ENCODE measurements around the gene TRIP12. TPM values are rescaled to one million over a fixed set of nuclear protein-coding genes. Genes with fewer than 3 reads are reported as not detected.

The TRIP12 gene
- total and polyA plus RNA-seq, 2 of the 8 experiments (the other 6 are each of a cell fraction or from before 2014, with no cell fraction given): 23.1 to 174 TPM

GRCh38 chr2:229802785-229803184 lies 119.0 kb downstream of the TRIP12 start (continued):
- TF ChIP-seq, protein P1, sequence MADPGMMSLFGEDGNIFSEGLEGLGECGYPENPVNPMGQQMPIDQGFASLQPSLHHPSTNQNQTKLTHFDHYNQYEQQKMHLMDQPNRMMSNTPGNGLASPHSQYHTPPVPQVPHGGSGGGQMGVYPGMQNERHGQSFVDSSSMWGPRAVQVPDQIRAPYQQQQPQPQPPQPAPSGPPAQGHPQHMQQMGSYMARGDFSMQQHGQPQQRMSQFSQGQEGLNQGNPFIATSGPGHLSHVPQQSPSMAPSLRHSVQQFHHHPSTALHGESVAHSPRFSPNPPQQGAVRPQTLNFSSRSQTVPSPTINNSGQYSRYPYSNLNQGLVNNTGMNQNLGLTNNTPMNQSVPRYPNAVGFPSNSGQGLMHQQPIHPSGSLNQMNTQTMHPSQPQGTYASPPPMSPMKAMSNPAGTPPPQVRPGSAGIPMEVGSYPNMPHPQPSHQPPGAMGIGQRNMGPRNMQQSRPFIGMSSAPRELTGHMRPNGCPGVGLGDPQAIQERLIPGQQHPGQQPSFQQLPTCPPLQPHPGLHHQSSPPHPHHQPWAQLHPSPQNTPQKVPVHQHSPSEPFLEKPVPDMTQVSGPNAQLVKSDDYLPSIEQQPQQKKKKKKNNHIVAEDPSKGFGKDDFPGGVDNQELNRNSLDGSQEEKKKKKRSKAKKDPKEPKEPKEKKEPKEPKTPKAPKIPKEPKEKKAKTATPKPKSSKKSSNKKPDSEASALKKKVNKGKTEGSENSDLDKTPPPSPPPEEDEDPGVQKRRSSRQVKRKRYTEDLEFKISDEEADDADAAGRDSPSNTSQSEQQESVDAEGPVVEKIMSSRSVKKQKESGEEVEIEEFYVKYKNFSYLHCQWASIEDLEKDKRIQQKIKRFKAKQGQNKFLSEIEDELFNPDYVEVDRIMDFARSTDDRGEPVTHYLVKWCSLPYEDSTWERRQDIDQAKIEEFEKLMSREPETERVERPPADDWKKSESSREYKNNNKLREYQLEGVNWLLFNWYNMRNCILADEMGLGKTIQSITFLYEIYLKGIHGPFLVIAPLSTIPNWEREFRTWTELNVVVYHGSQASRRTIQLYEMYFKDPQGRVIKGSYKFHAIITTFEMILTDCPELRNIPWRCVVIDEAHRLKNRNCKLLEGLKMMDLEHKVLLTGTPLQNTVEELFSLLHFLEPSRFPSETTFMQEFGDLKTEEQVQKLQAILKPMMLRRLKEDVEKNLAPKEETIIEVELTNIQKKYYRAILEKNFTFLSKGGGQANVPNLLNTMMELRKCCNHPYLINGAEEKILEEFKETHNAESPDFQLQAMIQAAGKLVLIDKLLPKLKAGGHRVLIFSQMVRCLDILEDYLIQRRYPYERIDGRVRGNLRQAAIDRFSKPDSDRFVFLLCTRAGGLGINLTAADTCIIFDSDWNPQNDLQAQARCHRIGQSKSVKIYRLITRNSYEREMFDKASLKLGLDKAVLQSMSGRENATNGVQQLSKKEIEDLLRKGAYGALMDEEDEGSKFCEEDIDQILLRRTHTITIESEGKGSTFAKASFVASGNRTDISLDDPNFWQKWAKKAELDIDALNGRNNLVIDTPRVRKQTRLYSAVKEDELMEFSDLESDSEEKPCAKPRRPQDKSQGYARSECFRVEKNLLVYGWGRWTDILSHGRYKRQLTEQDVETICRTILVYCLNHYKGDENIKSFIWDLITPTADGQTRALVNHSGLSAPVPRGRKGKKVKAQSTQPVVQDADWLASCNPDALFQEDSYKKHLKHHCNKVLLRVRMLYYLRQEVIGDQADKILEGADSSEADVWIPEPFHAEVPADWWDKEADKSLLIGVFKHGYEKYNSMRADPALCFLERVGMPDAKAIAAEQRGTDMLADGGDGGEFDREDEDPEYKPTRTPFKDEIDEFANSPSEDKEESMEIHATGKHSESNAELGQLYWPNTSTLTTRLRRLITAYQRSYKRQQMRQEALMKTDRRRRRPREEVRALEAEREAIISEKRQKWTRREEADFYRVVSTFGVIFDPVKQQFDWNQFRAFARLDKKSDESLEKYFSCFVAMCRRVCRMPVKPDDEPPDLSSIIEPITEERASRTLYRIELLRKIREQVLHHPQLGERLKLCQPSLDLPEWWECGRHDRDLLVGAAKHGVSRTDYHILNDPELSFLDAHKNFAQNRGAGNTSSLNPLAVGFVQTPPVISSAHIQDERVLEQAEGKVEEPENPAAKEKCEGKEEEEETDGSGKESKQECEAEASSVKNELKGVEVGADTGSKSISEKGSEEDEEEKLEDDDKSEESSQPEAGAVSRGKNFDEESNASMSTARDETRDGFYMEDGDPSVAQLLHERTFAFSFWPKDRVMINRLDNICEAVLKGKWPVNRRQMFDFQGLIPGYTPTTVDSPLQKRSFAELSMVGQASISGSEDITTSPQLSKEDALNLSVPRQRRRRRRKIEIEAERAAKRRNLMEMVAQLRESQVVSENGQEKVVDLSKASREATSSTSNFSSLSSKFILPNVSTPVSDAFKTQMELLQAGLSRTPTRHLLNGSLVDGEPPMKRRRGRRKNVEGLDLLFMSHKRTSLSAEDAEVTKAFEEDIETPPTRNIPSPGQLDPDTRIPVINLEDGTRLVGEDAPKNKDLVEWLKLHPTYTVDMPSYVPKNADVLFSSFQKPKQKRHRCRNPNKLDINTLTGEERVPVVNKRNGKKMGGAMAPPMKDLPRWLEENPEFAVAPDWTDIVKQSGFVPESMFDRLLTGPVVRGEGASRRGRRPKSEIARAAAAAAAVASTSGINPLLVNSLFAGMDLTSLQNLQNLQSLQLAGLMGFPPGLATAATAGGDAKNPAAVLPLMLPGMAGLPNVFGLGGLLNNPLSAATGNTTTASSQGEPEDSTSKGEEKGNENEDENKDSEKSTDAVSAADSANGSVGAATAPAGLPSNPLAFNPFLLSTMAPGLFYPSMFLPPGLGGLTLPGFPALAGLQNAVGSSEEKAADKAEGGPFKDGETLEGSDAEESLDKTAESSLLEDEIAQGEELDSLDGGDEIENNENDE (IDR thresholded peaks at IDR 0.05; ENCODE audit: insufficient replicate concordance, low read length): no peak
- TF ChIP-seq NRF1 (IDR thresholded peaks at IDR 0.05; ENCODE audit: low read depth, low read length) (no peak), BRCA1 (IDR thresholded peaks at IDR 0.05; ENCODE audit: low read depth, low read length) (no peak), HDAC6 (IDR thresholded peaks at IDR 0.05; ENCODE audit: low read depth, low read length) (no peak), SUZ12 (IDR thresholded peaks at IDR 0.05; ENCODE audit: low read length) (no peak), RNF2 (IDR thresholded peaks at IDR 0.05; ENCODE audit: borderline replicate concordance, low read depth, low read length, missing control alignments, poor library complexity, severe bottlenecking) (no peak), NANOG (IDR thresholded peaks at IDR 0.05; ENCODE audit: insufficient read depth, low read depth, low read length, poor library complexity, severe bottlenecking) (no peak), CTCF (IDR thresholded peaks at IDR 0.05; ENCODE audit: control extremely low read depth in 1 of 3, insufficient read depth in 1 of 3, low read depth in 1 of 3, low read length in 3 of 3) (no peak), MAFK (IDR thresholded peaks at IDR 0.05; ENCODE audit: low read depth, low read length) (no peak)
